HCT116 (cell line): Measurements from ENCODE around the gene ACD.

Source experiments
- POLR2A ChIP-seq: IDR thresholded peaks from 2 replicates; pipeline ENCODE4 v1.7.0; 2011; ENCODE audit warnings: borderline replicate concordance; ENCODE audit not compliant: insufficient read depth, insufficient read length; ENCODE audit errors: extremely low read depth
- YY1 ChIP-seq: IDR thresholded peaks from 2 replicates; pipeline ENCODE4 v1.6.1; 2011; ENCODE audit warnings: low read length, low read depth, moderate library complexity, mild to moderate bottlenecking; ENCODE audit not compliant: insufficient replicate concordance; ENCODE audit errors: extremely low read depth
- TF ChIP-seq, protein P1 (sequence below), 3 experiments: fragments of 200-600 bp in 1 of 3; sonication (generic) in 1 of 3; IDR thresholded peaks in 2 of 3; conservative IDR thresholded peaks in 1 of 3; 2 replicates each; pipeline ENCODE4 v1.5.1; 2012 to 2017; ENCODE audit warnings: low read depth in 2 of 3, low read length in 2 of 3, antibody characterized with exemption in 1 of 3, borderline replicate concordance in 1 of 3, control low read depth in 1 of 3, mild to moderate bottlenecking in 1 of 3, mixed read lengths in 1 of 3, mixed run types in 1 of 3, moderate library complexity in 1 of 3; ENCODE audit not compliant: insufficient read depth in 1 of 3

DNA sequence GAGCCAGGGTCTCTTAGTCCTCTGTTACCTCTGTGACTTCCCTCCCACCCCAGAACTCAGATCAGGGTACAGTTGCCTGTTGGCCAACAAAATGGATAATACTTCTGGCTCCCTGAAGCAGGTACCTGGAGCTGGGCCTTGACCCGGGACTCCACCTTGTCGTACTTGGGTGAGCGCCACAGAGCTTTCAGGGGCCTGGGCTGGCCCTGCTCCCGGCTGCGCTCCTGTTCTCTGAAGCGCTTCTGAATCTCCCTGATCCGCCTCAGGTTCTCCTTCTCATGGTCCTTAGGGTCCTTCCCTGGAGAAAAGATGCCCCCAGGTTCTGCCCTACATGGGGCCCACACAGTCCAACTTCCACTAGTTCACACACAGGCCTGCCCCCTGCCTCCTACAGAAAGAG, 4.8 kb upstream of the ACD start:
- TF ChIP-seq POLR2A (no peak), YY1 (no peak)
- TF ChIP-seq, protein P1, sequence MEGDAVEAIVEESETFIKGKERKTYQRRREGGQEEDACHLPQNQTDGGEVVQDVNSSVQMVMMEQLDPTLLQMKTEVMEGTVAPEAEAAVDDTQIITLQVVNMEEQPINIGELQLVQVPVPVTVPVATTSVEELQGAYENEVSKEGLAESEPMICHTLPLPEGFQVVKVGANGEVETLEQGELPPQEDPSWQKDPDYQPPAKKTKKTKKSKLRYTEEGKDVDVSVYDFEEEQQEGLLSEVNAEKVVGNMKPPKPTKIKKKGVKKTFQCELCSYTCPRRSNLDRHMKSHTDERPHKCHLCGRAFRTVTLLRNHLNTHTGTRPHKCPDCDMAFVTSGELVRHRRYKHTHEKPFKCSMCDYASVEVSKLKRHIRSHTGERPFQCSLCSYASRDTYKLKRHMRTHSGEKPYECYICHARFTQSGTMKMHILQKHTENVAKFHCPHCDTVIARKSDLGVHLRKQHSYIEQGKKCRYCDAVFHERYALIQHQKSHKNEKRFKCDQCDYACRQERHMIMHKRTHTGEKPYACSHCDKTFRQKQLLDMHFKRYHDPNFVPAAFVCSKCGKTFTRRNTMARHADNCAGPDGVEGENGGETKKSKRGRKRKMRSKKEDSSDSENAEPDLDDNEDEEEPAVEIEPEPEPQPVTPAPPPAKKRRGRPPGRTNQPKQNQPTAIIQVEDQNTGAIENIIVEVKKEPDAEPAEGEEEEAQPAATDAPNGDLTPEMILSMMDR (IDR thresholded peaks at IDR 0.05 in 2 of 3, conservative IDR thresholded peaks at IDR 0.05 in 1 of 3; ENCODE audit: borderline replicate concordance in 1 of 3, insufficient read depth in 1 of 3, low read depth in 2 of 3, low read length in 2 of 3): no peak
